Middle frontal gyrus (tissue), 1 donor: ENCODE measurements around the gene TTLL13.

ENCODE experiments used
- DNase-seq: peaks from one replicate; pipeline ENCODE4 v3.0.0-alpha.2; 2015; ENCODE audit warnings: low spot score; ENCODE audit errors: extremely low spot score

Gene TTLL13, protein sequence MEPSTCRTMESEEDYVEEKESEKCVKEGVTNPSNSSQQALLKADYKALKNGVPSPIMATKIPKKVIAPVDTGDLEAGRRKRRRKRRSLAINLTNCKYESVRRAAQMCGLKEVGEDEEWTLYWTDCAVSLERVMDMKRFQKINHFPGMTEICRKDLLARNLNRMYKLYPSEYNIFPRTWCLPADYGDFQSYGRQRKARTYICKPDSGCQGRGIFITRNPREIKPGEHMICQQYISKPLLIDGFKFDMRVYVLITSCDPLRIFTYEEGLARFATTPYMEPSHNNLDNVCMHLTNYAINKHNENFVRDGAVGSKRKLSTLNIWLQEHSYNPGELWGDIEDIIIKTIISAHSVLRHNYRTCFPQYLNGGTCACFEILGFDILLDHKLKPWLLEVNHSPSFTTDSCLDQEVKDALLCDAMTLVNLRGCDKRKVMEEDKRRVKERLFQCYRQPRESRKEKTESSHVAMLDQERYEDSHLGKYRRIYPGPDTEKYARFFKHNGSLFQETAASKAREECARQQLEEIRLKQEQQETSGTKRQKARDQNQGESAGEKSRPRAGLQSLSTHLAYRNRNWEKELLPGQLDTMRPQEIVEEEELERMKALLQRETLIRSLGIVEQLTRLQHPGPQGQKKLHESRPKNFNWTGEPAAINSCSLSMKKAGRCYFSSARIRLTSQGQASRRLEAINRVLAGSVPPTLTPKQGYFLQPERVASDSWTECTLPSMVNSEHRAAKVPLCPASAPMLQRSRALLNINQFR

DNA sequence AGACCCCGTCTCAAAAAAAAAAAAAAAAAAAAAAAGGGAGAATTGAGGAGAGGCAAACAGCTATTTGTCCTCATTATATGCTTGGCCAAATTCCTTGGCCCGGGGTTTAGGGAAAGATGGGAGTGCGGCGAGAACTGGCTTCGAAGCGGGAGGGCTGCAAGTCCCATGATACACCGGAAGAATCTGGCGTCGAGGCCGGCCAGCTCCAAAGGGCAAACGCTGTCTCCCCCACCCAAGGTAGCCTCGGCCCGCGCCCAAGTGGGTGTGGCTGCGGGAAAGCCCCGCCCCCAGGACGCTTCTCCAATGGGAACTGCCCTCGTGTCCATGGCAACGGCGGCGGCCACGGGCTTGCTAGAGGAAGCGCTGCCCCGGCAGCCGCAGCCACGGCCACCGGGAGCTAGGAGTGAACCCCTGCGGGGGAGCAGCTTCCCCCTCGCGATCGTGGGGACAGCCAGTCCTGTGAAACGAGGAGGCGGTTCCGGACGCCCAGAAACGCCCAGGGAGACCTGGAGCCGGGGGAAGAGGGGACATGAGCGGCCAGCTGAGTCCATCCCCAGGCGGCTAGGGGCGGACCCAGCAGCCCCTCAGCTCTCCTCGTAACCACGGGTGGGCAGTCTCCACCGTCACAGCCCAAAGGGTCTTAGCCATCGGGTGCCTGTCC, at the start of gene TTLL13:
TSS of gene TTLL13 (plus strand) at position 354 of the 661 bp plus-strand sequence. CDS start 1,075 bp downstream, outside the sequence.
- DNase-seq = peak; percentile 37

DNA sequence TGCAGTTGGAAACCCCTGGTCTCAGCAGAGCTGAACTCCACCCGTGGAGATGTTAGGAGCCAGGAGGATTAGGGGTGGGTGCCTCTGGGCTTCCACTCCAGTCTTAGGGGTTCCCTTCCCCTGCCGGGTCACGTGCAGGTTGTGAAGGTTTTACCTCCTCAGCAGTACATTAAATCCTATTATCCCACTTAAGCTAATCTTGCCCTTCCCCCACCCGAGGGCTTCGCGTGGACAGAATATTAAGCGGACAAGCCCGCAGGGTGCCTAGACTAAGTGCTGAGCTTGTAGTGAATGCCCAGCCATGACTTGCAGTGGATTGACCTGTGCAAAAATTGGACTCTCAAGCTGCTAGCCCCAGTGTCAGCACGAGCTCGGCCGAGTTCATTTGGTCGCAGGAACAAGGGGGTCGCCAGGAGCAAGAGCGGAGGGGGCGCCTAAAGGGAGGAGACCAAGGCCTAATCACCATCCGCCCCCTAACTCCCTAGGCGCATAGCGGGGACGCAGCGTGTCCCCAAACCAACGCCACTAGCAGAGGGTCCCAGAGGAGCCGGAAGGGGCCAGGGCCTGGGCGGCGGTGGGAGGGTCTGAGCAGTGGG, 48.7 kb upstream of the TTLL13 start:
- no peak for DNase-seq

- DNase-seq = no peak
Measured at GRCh38 chr15:90201130-90201943, 48.0 kb upstream of the TTLL13 start, which contains the start of gene SEMA4B. Gene SEMA4B (plus strand): TSS chr15:90201330. CDS start chr15:90201579, 249 bp downstream.

DNA sequence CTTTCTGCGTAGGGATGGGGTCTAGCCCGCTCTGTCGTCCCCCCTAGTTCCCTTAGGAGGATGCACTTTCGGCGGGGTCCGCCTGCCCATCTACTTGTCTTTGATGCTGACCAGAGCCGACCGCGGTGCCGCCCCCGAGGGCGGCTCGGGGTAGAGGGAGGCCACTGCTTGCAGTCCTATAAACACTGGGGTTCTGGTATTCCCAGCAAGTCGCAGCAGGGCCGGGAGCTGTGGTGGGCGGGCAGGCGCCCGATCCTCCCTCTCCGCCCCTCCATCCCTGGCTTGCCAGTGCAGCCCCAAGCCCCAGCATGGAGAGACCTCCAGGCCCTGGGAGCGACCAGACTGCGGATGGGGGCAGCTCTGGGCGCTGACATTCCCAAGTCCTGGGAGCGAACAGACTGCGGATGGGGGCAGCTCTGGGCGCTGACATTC, 47.4 kb upstream of the TTLL13 start:
- no peak for DNase-seq

DNA sequence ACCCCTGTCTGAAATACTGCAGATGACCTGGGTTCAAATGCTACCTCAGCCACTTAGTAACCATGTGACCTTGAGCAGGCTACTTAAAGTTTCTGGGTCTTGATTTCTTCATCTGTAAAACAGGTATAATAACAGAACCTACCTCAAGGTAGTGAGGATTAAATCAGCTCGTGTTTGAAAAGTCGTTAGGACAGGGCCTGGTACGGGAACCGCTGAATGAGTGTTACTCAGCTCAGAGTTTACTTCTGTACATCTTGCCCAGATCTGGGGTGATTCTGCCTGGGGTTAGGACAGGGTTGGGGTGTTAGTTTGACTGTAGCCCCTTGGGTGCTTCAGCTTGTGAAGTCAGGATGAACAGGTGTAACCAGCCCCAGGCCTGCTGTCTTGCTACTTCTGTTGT, 46.4 kb upstream of the TTLL13 start:
- no peak for DNase-seq

GRCh38 chr15:90203473-90203872, 45.9 kb upstream of the TTLL13 start:
- no peak for DNase-seq

DNA sequence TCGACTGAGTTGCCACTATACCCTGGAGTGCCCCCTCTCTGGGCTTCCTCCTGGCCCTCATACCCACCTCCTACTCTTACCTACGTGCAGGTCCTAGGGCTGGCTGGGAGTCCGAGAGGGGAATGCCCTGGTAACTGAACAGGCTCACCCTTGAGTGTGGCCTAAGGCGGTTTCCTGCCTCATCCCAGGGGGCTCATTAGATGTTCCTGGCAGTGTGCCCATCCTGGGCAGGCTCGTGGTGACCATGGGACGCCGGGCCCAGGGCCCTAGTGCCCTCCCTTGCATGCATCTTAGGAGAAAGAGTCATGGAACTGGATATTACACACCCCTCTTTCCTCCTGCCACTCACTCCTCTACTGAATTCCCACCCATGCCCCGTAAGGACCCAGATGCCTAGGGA, 45.4 kb upstream of the TTLL13 start:
- DNase-seq = no peak

GRCh38 chr15:90205050-90205848, 44.1 kb upstream of the TTLL13 start:
- DNase-seq = no peak

DNA sequence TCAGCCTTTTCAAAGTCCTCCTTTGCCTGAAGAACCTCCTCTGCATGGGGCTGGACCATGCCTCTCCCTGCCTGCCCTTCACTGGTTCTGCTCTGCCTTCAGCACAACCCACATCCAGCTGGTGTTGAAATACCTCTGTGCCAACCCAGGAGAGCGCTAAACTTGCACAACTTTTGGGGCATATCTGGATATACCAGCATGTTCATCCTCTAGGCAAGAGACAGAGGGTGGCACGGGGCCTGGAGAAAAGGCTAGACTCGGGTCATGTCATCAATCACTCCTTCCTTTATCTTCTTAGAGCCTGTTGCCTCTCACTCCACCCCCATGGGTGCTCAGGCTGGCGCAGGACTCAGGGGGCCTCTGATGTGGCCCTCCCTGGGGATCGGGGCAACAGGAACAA, 43.5 kb upstream of the TTLL13 start:
- no peak for DNase-seq

DNA sequence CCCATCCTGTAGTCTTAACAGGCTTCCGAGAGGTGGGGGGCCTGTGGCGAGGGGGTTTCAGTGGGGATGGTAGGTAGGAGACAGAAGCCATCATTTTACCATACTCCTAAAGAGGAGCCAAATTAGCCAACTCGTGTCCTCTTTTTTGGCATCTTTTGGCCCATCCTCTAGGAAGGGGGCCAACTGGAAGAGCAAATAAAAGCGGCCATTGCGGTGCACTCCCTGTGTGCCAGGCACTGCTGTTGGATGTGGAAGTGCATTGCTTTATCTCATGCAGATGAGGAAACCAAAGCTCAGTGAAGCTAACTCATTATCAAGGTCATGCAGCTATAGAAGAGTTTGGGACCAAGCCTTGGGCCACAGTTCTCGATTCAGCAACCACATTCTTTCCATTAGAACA, 42.1 kb upstream of the TTLL13 start:
- DNase-seq = no peak

GRCh38 chr15:90208356-90208755, 41.0 kb upstream of the TTLL13 start:
- DNase-seq = no peak

DNA sequence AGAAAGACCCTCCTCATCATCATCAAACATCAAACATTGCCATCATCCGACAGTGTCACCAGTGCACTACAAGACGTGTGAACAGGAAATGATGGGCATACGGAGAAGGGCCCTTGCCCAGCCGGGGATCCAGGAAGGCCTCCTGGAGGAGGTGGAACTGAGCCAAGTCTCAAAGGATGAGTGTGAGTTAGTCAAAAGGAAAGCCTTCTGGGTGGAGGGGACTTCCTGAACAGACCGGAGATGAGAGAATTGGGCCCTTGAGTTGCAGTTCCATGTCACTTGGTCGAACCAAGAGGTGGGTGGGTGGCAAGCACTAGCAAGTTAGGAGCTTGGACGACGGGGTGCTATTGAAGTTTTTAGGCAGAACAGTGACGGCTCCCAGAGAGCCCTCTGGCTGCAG, 39.8 kb upstream of the TTLL13 start:
- no peak for DNase-seq

DNA sequence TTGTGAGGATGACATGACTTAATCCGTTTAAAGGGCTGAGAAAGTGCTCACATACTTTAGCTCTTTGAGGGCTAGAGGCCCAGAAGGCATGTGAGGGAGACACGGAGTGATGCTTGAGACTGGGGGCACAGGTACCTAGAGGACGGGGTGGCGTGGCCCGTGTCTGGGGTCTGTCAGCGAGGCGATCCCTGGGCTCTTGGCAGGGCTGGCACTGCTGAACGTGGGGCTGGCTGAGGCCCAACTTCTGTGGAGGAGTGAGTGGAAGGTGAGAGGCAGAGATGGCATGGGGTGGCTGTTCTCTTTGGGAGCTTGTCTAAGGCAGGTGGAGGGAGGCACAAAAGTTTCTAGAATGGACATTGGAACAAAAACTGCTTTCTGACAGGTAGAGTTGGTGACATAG, 38.8 kb upstream of the TTLL13 start:
- DNase-seq = no peak

GRCh38 chr15:90211009-90211408, 38.3 kb upstream of the TTLL13 start:
- no peak for DNase-seq

- no peak for DNase-seq
Measured at GRCh38 chr15:90211440-90212143, 37.8 kb upstream of the TTLL13 start.

DNA sequence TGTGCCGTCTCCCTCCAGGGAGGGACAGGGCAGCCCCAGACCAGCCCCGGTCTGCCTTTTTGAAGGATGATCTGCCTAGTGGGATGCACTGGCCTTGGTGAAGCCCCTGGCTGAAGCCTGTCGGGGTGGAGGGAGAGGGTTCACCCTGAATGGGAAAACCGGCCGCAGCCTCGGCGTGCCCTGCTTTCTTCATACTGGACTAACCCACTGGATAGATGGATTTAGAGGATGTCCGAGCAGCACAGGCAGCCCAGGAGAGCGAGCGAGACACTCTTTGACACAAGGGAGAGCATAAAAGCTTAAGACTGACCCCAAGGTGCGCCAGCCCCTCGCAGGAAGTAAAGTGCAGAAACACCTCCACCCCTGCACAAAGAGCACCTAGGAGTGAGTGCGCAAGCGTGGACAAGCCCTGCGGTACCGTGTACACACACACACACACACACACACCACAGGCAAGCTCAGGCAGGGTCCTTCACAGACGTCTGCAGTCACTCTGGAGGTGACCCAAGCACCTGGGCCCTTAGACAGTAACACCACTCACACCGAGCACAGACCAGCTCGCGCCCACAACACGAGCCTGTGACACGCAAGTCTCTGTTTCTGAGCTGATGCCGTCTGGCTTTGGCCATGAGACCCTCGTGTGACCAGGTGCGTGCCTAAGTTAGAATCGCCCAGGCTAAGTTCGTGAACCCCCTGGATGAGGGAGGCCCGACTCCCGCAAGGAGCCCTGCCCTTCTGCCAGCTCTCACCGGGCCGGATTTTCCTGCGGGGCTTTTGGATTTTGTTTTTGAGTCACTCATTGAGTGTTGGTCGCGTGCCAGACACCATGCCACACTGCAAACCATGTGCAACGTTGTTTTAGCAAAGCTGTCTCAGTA, 36.9 kb upstream of the TTLL13 start:
- DNase-seq = no peak

DNA sequence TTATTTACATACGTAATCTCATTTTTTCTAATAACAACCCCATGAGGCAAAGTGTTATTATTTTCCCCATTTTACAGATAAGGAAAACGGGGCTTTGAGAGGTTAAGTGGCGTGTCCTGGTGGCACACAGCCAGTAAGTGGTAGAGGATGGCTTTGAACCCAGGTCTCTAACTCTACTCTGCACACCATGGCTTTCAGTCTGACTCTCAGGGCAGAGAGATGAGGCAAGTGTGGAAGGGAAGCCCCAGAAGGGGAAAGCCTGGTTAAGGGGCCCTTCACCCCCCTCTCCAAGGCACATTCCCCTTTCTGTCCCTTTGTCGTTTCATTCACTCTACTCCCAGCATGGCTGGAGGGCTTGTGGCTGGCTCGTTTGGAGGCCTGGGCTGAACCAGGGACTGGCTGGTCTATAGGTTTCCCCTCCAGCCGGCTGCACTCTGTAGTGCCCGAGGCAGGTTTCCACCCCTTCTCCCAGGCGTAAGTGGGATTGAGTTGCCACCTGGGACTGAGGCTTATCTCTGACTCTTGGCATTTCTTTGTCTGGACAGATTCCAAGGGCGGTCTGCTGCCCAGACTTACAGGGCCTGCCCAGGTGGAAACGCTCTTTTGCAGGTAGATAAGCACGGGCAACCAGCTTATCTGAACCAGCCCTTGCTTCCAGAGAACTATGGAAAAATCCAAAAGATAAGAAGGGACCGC, 36.1 kb upstream of the TTLL13 start:
- no peak for DNase-seq

- DNase-seq = no peak
Measured at GRCh38 chr15:90213818-90214204, 35.5 kb upstream of the TTLL13 start.
